Cerebellar nuclear complex (tissue), 1 donor: Measurements from ENCODE around the gene HS1BP3.

Experiments
- DNase-seq, 2 experiments: peaks; one replicate each; lab custom pipeline; 2025; lab: John Stamatoyannopoulos, UW

HS1BP3 gene

DNA sequence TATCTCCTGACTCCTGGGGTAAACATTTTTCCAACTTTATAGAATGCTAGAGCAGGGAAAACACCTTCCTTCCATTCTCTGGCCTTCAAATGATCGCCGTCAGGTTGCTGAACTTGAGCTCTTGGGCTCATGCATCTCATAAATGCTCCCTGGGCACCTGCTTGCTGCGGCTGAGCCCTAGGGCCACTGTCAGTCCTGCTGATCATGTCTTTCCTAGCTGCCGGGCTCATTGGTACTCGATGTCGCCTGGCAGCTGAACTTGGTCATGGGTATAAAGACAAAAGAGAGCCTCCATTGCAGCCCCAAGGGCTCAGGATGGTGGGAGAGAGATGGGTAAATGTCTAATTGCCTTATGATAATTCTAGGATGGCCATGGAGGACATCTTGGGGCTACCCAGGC lies 80.6 kb downstream of the HS1BP3 start:
- no peak for DNase-seq

DNA sequence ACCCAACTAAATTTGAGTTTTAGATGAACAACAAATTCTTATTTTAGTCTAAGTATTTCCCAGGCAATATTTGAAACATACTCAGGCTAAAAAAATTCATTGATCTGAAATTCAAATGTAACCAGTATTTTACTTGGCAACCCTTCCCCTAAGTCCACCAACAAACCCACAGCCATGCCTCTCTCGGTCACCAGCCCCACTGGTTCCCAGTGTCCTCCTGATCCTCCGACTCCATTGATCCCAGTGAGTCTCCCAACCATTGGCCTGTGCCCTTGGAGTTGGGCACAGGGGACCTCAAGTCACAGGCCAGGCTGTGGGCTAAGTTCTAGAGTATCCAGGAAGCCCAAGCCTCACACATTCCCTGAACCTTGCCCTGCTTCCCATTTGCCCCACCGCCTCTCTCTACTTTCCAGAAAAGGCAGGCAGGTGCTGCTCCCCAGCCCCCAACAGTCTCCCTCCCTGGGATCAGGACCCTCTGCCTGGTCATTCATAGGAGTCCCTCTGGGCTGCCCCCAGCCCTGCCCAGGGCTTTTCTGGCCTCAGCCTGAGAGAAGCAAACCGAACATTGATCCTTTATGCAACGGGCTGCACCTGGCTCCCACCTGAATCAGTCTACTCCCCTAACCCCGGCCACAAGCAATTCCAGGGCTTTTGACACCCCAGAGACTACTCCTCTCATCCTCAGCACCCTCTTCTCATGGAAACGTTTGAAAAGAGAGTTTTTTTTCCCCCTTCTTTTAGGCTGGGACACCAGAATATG lies 81.3 kb downstream of the HS1BP3 start:
- DNase-seq: no peak

DNA sequence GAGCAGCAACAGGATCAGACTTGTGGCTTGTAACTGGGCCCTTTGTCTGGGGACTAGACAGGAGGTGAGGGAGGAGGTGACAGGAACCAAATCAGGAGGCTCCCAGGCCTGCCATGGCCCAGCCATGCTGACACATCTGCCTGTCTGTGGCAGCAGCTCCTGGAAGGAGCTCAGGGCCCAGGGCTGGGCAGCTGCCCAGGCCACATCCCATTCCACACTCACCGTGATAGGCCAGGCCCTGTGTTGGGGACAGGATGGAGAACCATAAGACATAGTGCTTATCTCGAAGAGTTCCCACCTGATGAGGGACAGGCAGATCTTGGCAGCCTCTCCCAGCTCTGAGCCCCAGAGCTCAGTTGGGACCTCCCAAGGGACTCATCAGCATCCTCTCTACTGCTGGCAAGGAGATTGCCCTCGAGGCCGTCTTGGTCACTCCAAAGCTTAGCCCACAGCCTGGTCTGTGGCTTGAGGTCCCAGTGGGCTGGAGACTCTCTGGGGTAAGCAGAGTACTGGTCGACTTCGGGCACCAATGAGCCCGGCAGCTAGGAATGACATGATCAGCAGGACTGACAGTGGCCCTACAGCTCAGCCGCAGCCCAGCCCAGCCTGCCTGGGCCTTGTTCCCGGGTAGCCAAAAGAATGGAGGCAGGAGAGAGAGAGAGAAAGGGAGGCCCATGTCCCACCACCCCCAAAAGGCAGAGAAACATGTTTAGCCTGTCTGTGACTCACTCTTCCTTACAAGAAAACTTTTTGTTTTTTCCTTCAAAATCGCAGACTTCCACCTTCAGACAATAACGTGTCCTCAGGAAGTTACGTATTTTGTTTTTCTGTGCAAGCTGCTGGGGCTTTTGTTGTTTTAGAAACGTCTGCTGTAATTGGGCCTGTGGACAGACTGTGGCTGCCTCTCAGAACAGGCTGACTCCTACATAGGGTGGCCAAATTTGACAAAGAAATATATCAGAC lies 82.1 kb downstream of the HS1BP3 start:
- DNase-seq: no peak

DNA sequence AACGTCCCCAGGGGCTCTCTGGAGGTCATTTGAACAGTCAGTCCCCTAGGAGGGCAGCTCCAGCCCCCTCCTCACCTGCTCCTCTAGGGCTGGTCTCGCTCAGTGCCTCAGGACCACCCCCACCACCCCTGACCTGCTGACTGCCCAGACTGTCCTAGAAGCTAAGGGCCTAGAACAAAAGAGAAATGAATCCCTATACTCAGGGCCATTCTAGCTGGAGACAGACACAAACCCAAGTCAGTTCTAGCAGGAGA lies 83.0 kb downstream of the HS1BP3 start:
- DNase-seq: no peak
